Measurements from ENCODE around the gene CDC14A.

Gene CDC14A

GRCh38 chr1:100510451-100510850, 158.1 kb downstream of the CDC14A start:
- no peaks in the 10 kb centered on the region for H3K27me3 ChIP-seq (ENCODE audit: insufficient read depth, poor library complexity, severe bottlenecking)
- peak; percentile 55 to 69 for DNase-seq (ENCODE audit: low read depth in 1 of 2, low spot score in 1 of 2)
- TF ChIP-seq, protein P1, sequence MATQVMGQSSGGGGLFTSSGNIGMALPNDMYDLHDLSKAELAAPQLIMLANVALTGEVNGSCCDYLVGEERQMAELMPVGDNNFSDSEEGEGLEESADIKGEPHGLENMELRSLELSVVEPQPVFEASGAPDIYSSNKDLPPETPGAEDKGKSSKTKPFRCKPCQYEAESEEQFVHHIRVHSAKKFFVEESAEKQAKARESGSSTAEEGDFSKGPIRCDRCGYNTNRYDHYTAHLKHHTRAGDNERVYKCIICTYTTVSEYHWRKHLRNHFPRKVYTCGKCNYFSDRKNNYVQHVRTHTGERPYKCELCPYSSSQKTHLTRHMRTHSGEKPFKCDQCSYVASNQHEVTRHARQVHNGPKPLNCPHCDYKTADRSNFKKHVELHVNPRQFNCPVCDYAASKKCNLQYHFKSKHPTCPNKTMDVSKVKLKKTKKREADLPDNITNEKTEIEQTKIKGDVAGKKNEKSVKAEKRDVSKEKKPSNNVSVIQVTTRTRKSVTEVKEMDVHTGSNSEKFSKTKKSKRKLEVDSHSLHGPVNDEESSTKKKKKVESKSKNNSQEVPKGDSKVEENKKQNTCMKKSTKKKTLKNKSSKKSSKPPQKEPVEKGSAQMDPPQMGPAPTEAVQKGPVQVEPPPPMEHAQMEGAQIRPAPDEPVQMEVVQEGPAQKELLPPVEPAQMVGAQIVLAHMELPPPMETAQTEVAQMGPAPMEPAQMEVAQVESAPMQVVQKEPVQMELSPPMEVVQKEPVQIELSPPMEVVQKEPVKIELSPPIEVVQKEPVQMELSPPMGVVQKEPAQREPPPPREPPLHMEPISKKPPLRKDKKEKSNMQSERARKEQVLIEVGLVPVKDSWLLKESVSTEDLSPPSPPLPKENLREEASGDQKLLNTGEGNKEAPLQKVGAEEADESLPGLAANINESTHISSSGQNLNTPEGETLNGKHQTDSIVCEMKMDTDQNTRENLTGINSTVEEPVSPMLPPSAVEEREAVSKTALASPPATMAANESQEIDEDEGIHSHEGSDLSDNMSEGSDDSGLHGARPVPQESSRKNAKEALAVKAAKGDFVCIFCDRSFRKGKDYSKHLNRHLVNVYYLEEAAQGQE (IDR thresholded peaks at IDR 0.05; ENCODE audit: insufficient replicate concordance, low read depth): no peak
- TF ChIP-seq CTCF (IDR thresholded peaks at IDR 0.05; ENCODE audit: insufficient read depth, low read length) (no peak), GABPA (IDR thresholded peaks at IDR 0.05; ENCODE audit: low read depth) (no peak), POLR2AphosphoS5 (IDR thresholded peaks at IDR 0.05; ENCODE audit: low read depth) (no peak), SPI1 (IDR thresholded peaks at IDR 0.05; ENCODE audit: borderline replicate concordance, low read depth) (no peak)

DNA sequence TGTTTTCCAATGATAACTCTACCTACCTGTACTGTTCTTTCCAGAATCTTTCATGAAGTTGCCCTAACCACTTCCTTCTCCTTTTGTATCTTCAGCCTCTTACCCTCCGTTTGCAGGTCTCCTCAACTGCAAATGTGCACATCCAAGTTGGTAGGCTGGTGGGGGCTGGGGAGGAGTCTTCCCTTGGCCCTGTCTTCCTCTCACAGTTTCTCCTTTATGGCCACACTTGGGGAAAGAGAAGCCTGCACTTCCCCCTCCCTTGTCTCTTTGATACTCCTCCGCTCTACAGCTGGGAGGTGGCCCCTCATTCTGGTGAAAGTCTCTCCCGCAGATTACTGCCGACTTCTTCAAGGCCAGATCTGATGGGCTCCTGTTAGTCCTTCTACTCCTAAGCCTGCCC, 158.8 kb downstream of the CDC14A start:
- TF ChIP-seq SPI1 (IDR thresholded peaks at IDR 0.05; ENCODE audit: borderline replicate concordance, low read depth) (peak; percentile 93), CTCF (IDR thresholded peaks at IDR 0.05; ENCODE audit: insufficient read depth, low read length) (no peak), POLR2AphosphoS5 (IDR thresholded peaks at IDR 0.05; ENCODE audit: low read depth) (peak; percentile 74)
- Histone ChIP-seq H3K27me3 (ENCODE audit: insufficient read depth, poor library complexity, severe bottlenecking) (no peaks in the 10 kb centered on the region), H3K4me3 (replicated peaks; ENCODE audit: insufficient read depth, low read length) (no peak overlapping the region), H3K27ac (replicated peaks) (peak overlapping the region; percentile 65)
- DNase-seq (ENCODE audit: low read depth in 1 of 2, low spot score in 1 of 2): peak; percentile 73 to 97

More at GRCh38 chr1:100510451-100510850, 158.1 kb downstream of the CDC14A start:
- Histone ChIP-seq H3K4me3 (replicated peaks; ENCODE audit: insufficient read depth, low read length) (no peak overlapping the region), H3K27ac (replicated peaks) (peak overlapping the region; percentile 65)

GRCh38 chr1:100511773-100512172, 159.5 kb downstream of the CDC14A start:
- Histone ChIP-seq H3K4me3 (replicated peaks; ENCODE audit: insufficient read depth, low read length) (no peak overlapping the region), H3K27me3 (ENCODE audit: insufficient read depth, poor library complexity, severe bottlenecking) (no peaks in the 10 kb centered on the region), H3K27ac (replicated peaks) (peak overlapping the region; percentile 65)
- no peak for DNase-seq (ENCODE audit: low read depth in 1 of 2, low spot score in 1 of 2)
- TF ChIP-seq CTCF (IDR thresholded peaks at IDR 0.05; ENCODE audit: insufficient read depth, low read length): no peak

- TF ChIP-seq CTCF (IDR thresholded peaks at IDR 0.05; ENCODE audit: insufficient read depth, low read length) (no peak), SPI1 (IDR thresholded peaks at IDR 0.05; ENCODE audit: borderline replicate concordance, low read depth) (no peak)
- Histone ChIP-seq H3K27me3 (ENCODE audit: insufficient read depth, poor library complexity, severe bottlenecking) (no peaks in the 10 kb centered on the region), H3K4me3 (replicated peaks; ENCODE audit: insufficient read depth, low read length) (no peak overlapping the region), H3K27ac (replicated peaks) (no peak overlapping the region)
- DNase-seq (ENCODE audit: low read depth in 1 of 2, low spot score in 1 of 2): no peak
Measured at GRCh38 chr1:100512803-100513352, 160.6 kb downstream of the CDC14A start.
